Smooth muscle cell (in vitro differentiated cells): ENCODE data around the gene ARID1B. TPM values are rescaled to one million over a fixed set of nuclear protein-coding genes. Genes with fewer than 3 reads are reported as not detected.

Experiments used
- DNase-seq: peaks from one replicate; lab custom pipeline; 2025; ENCODE audit not compliant: unreplicated experiment; lab: John Stamatoyannopoulos, UW
- H2AFZ ChIP-seq: fragments of 200-600 bp; sonication (generic); 2 replicates; pipeline ENCODE4 v1.6.0; 2016; ENCODE audit warnings: antibody characterized with exemption, low read depth, mild to moderate bottlenecking
- H3F3A ChIP-seq: fragments of 200-600 bp; sonication (generic); 2 replicates; pipeline ENCODE4 v1.6.0; 2017; ENCODE audit warnings: antibody characterized with exemption, low read depth
- H3K27ac ChIP-seq: fragments of 200-600 bp; sonication (generic); 2 replicates; pipeline ENCODE4 v1.5.1; 2016; ENCODE audit warnings: low read depth, mild to moderate bottlenecking
- H3K27me3 ChIP-seq: fragments of 200-600 bp; sonication (generic); 2 replicates; pipeline ENCODE4 v1.6.1; 2016; ENCODE audit warnings: low read depth, mild to moderate bottlenecking
- H3K36me3 ChIP-seq: fragments of 200-600 bp; sonication (generic); 2 replicates; pipeline ENCODE4 v1.5.1; 2016; ENCODE audit warnings: low read depth
- H3K4me1 ChIP-seq: fragments of 200-600 bp; sonication (generic); 2 replicates; pipeline ENCODE4 v1.5.1; 2016; ENCODE audit warnings: low read depth
- H3K4me2 ChIP-seq: fragments of 200-600 bp; sonication (generic); 2 replicates; pipeline ENCODE4 v1.6.0; 2016; ENCODE audit warnings: mild to moderate bottlenecking
- H3K4me3 ChIP-seq: fragments of 200-600 bp; sonication (generic); 2 replicates; pipeline ENCODE4 v1.5.1; 2016; ENCODE audit warnings: mild to moderate bottlenecking
- H3K79me2 ChIP-seq: fragments of 200-600 bp; sonication (generic); 2 replicates; pipeline ENCODE4 v1.6.0; 2016; ENCODE audit warnings: low read depth, mild to moderate bottlenecking
- H3K9ac ChIP-seq: fragments of 200-600 bp; sonication (generic); 2 replicates; pipeline ENCODE4 v1.6.0; 2016; ENCODE audit warnings: low read depth
- H3K9me3 ChIP-seq: fragments of 200-600 bp; sonication (generic); replicated peaks from 2 replicates; pipeline ENCODE4 v1.5.1; 2016; ENCODE audit warnings: low read depth
- H4K20me1 ChIP-seq: fragments of 200-600 bp; sonication (generic); 2 replicates; pipeline ENCODE4 v1.6.0; 2016; ENCODE audit warnings: low read depth
- CTCF ChIP-seq: fragments of 200-600 bp; sonication (generic); IDR thresholded peaks from 2 replicates; pipeline ENCODE4 v1.5.1; 2017; ENCODE audit warnings: borderline replicate concordance, mild to moderate bottlenecking, antibody characterized with exemption; ENCODE audit not compliant: insufficient read depth, poor library complexity, severe bottlenecking
- WGBS: methylation state at CpG from one replicate; pipeline ENCODE4 v1.1.7; 2016; ENCODE audit warnings: low lambda C conversion rate; 5-methylcytosine and 5-hydroxymethylcytosine counted together
- polyA plus RNA-seq: library from polyadenylated mRNA; unstranded; fragments of >200 nt; fragmentation: Nextera tagmentation; extraction: Ambion mirVana; gene quantifications from 2 replicates; pipeline ENCODE4 v1.2.1, GENCODE V29; 2016
- total RNA-seq: library from RNA; depleted of rRNA; stranded (reverse); fragments of >200 nt; gene quantifications from 2 replicates; pipeline ENCODE4 v1.2.3, GENCODE V29; 2014

ARID1B gene
- total and polyA plus RNA-seq, 2 experiments from 2014 or later = 30.1 to 65.4 TPM

DNA sequence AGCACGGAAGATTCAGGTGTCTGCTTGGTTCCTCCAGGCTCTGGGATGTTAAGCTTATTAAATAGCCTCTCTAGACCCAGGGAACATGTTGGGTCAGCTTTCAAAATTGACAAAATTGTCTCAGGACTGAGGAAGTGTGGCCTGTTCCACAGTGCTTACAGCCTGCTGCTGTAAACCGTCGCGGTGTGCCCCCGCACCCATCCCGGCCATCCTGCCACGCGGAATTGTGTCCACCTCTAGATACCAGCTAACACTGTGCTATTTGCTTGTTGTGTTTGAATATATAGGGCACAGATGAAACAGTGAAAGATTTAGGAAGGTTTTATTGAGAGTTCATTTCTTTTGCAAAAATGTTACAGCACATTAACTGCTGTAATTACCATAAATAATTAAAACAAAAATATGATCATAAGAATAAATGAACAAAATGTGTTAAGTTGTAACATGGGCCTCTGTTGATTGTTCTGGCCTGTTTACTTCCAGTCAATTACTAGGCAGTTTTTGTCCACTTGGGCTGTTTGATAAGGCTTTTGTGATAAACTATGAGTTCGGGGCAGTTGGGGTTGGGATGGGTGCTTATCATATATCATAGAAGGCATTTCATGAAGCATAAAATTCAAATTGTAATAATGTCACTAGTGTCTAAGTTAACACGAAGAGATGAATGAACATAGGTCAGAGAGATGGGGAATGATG, 77.4 kb downstream of the ARID1B start:
- Histone ChIP-seq H2AFZ (no peak overlapping the region), H3K27ac (no peak overlapping the region), H3K79me2 (peaks cover 98% of the 10 kb centered on the region), H3K36me3 (no peaks in the 10 kb centered on the region), H3K4me2 (no peak overlapping the region), H4K20me1 (peaks cover 100% of the 10 kb centered on the region), H3K4me1 (peaks cover 17% of the 10 kb centered on the region), H3F3A (no peaks in the 10 kb centered on the region), H3K4me3 (no peak overlapping the region), H3K27me3 (no peaks in the 10 kb centered on the region), H3K9me3 (no peaks in the 10 kb centered on the region), H3K9ac (no peak overlapping the region)
- WGBS = 90% methylated on average over 10 of the region's 10 CpGs
- TF ChIP-seq CTCF = no peak
- no peak for DNase-seq

GRCh38 chr6:156857573-156857972, 80.4 kb downstream of the ARID1B start:
- Histone ChIP-seq H3K4me3 (no peak overlapping the region), H3K4me1 (peaks cover 9% of the 10 kb centered on the region), H3K9me3 (no peaks in the 10 kb centered on the region), H3K9ac (peak overlapping the region; percentile 68), H3F3A (no peaks in the 10 kb centered on the region), H3K27me3 (no peaks in the 10 kb centered on the region), H3K79me2 (peaks cover 98% of the 10 kb centered on the region), H2AFZ (no peak overlapping the region), H4K20me1 (peaks cover 100% of the 10 kb centered on the region), H3K4me2 (peak overlapping the region; percentile 54), H3K36me3 (no peaks in the 10 kb centered on the region), H3K27ac (peak overlapping the region; percentile 84)
- DNase-seq = no peak
- 70% methylated on average over 2 of the region's 2 CpGs for WGBS
- no peak for TF ChIP-seq CTCF

GRCh38 chr6:156859686-156860085, 82.5 kb downstream of the ARID1B start:
- Histone ChIP-seq H3K4me3 (no peak overlapping the region), H3K27me3 (no peaks in the 10 kb centered on the region), H3F3A (no peaks in the 10 kb centered on the region), H3K36me3 (no peaks in the 10 kb centered on the region), H3K9me3 (no peaks in the 10 kb centered on the region), H2AFZ (no peak overlapping the region), H3K9ac (no peak overlapping the region), H3K27ac (no peak overlapping the region), H3K79me2 (peaks cover 98% of the 10 kb centered on the region), H4K20me1 (peaks cover 100% of the 10 kb centered on the region), H3K4me2 (no peak overlapping the region), H3K4me1 (peaks cover 6% of the 10 kb centered on the region)
- no peak for TF ChIP-seq CTCF
- DNase-seq = no peak
- WGBS = 92% methylated on average over 1 of the region's 1 CpG

DNA sequence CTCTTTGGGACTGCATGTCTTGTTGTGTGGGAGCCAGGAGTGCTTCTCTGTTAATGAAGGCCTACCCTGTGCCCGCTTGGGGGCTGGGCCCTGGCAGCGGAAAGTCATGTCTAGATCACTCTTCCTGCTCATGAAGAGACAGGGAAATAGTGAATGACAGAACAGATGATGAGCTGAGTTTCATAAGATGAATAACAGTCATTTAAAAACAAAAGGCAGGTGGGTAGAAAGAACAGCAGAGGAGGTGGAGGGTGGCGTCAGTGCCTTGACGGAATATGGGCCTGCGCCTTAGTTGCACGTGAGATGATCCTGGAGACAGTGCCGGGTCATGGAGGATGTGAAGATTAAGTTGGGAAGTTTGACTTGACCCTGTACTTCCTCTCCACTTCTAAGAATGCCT, 85.5 kb downstream of the ARID1B start:
- Histone ChIP-seq H3F3A (peaks cover 16% of the 10 kb centered on the region), H3K36me3 (no peaks in the 10 kb centered on the region), H4K20me1 (peaks cover 100% of the 10 kb centered on the region), H3K4me1 (peaks cover 13% of the 10 kb centered on the region), H3K9ac (no peak overlapping the region), H3K9me3 (no peaks in the 10 kb centered on the region), H3K79me2 (peaks cover 92% of the 10 kb centered on the region), H3K4me2 (no peak overlapping the region), H3K27me3 (no peaks in the 10 kb centered on the region), H3K27ac (no peak overlapping the region), H3K4me3 (no peak overlapping the region), H2AFZ (no peak overlapping the region)
- TF ChIP-seq CTCF = no peak
- no peak for DNase-seq
- 97% methylated on average over 7 of the region's 7 CpGs for WGBS
